ENCODE measurements around the gene ADAM12. TPM values are rescaled to one million over a fixed set of nuclear protein-coding genes. Genes with fewer than 3 reads are reported as not detected.
A peak's percentile ranks its signal among the peaks of the same experiment; 100 is the strongest.

ADAM12 gene
- total RNA-seq, 1 donor from 2014 or later: 3.7 TPM

DNA sequence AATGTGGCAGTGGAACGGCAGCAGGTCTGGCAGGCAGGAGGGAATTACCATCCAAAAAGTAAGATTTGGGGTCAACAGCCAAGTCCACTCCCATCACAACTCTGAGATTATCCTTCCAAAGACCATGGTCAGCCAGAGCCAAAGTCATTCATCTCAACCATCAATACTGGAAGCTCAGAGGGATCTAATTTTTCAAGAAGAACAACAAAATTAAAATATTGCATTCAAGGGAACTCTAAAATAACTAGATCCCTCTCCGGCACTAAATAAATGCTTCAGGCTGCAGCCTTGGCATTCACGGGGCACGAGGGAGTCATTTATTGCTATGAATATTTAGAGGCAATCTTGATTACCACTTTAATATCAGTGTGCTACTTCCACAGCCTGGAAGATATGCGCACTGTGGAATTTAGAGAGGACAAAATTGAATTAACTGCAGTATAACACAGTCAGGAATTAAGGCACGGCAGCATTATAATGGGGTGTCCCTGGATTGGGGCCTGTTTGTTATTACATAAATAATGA lies 102.0 kb downstream of the ADAM12 start:
- H3K9me3 ChIP-seq: no peaks in the 10 kb centered on the region

DNA sequence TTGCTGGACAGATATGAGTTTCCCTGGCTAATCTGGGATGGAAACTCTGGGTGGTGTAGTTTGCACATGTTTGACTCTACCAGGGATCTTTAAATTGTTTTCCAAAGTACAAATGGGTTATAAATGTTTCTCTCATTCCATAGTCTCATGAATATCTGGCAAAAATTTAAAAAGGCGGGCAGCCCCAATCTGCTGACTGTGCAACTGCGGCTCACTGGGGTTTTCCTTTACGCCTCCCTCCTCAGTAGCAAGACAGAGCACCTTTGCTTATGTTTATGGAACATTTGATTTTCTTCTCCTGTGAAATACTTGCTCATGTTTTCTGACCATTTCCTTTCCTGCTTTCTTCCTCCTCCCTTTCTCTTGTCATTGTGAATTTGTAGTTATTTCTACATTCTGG lies 105.0 kb downstream of the ADAM12 start:
- no peaks in the 10 kb centered on the region for H3K36me3 ChIP-seq
- TF ChIP-seq POLR2AphosphoS5 (IDR thresholded peaks at IDR 0.05; ENCODE audit: insufficient read depth in 1 of 2, low read depth in 1 of 2) (no peak), POLR2A (IDR thresholded peaks at IDR 0.05) (no peak)
- TF ChIP-seq, protein P1, sequence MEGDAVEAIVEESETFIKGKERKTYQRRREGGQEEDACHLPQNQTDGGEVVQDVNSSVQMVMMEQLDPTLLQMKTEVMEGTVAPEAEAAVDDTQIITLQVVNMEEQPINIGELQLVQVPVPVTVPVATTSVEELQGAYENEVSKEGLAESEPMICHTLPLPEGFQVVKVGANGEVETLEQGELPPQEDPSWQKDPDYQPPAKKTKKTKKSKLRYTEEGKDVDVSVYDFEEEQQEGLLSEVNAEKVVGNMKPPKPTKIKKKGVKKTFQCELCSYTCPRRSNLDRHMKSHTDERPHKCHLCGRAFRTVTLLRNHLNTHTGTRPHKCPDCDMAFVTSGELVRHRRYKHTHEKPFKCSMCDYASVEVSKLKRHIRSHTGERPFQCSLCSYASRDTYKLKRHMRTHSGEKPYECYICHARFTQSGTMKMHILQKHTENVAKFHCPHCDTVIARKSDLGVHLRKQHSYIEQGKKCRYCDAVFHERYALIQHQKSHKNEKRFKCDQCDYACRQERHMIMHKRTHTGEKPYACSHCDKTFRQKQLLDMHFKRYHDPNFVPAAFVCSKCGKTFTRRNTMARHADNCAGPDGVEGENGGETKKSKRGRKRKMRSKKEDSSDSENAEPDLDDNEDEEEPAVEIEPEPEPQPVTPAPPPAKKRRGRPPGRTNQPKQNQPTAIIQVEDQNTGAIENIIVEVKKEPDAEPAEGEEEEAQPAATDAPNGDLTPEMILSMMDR (IDR thresholded peaks at IDR 0.05): no peak
- intact Hi-C loops (cut with DNase I): no loop called here
- no peak overlapping the region for H3K27ac ChIP-seq
- no peak overlapping the region for H3K4me3 ChIP-seq
- no peaks in the 10 kb centered on the region for H3K9me3 ChIP-seq
- no peak for DNase-seq (ENCODE audit: extremely low spot score in 2 of 2)
- no peaks in the 10 kb centered on the region for H3K4me1 ChIP-seq
- no peaks in the 10 kb centered on the region for H3K27me3 ChIP-seq

More for the DNA sequence above, 102.0 kb downstream of the ADAM12 start:
- TF ChIP-seq POLR2A (IDR thresholded peaks at IDR 0.05): no peak
- TF ChIP-seq, protein P1 (IDR thresholded peaks at IDR 0.05): no peak
- TF ChIP-seq POLR2AphosphoS5 (IDR thresholded peaks at IDR 0.05; ENCODE audit: insufficient read depth in 1 of 2, low read depth in 1 of 2): no peak
- Histone ChIP-seq H3K27me3 (no peaks in the 10 kb centered on the region), H3K27ac (no peak overlapping the region), H3K4me3 (no peak overlapping the region), H3K36me3 (no peaks in the 10 kb centered on the region), H3K4me1 (no peaks in the 10 kb centered on the region)
- no peak for DNase-seq (ENCODE audit: extremely low spot score in 2 of 2)
- intact Hi-C loops (cut with DNase I): no loop called here

DNA sequence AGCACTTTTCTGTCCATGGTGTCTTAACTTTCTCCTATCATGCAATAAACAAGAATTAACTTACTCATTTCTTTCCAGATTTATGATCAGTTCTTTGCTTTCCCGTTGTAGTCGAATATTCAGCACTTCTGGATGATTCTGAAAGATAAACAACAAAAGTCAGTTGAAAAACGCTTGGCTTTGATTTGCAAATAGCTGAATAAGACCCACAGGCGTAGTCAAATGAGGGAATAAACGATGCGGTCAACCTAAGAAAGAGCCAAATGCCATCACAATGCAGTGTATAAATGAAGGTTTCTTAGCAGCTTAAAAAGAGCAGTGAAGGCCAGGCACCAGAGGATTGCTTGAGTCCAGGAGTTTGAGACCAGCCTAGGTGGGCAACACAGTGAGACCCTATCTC lies 109.4 kb downstream of the ADAM12 start:
- H3K27me3 ChIP-seq: no peaks in the 10 kb centered on the region
- H3K4me1 ChIP-seq: no peaks in the 10 kb centered on the region
- TF ChIP-seq, protein P1 (IDR thresholded peaks at IDR 0.05): no peak
- TF ChIP-seq POLR2AphosphoS5 (IDR thresholded peaks at IDR 0.05; ENCODE audit: insufficient read depth in 1 of 2, low read depth in 1 of 2) (no peak), POLR2A (IDR thresholded peaks at IDR 0.05) (no peak)
- no peak overlapping the region for H3K4me3 ChIP-seq
- no peaks in the 10 kb centered on the region for H3K9me3 ChIP-seq
- no peaks in the 10 kb centered on the region for H3K36me3 ChIP-seq
- no peak for DNase-seq (ENCODE audit: extremely low spot score in 2 of 2)
- intact Hi-C loops (cut with DNase I): no loop called here
- no peak overlapping the region for H3K27ac ChIP-seq

DNA sequence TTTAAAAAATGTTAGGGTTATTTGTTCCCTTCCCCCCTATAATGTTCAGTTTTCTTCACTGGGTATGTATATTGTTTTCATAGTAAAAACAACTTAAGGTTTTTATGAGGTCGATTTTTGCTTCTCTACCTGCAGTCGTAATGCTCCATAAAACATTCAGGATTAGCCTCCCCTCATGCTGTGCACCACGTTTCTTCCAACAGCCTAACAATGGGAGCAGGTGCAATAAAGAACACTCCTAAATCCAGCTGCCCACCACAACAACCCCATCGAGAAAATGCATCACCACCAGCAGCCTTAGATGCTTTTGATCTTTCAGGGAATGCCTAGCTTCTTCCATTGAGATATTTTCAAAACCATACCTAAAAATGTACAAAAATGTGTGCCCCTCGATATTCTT lies 111.1 kb downstream of the ADAM12 start:
- Histone ChIP-seq H3K4me1 (no peaks in the 10 kb centered on the region), H3K9me3 (no peaks in the 10 kb centered on the region), H3K27me3 (no peaks in the 10 kb centered on the region), H3K4me3 (no peak overlapping the region), H3K27ac (no peak overlapping the region), H3K36me3 (no peaks in the 10 kb centered on the region)
- no peak for DNase-seq (ENCODE audit: extremely low spot score in 2 of 2)
- TF ChIP-seq POLR2A (IDR thresholded peaks at IDR 0.05): no peak
- TF ChIP-seq, protein P1 (IDR thresholded peaks at IDR 0.05): no peak
- TF ChIP-seq POLR2AphosphoS5 (IDR thresholded peaks at IDR 0.05; ENCODE audit: insufficient read depth in 1 of 2, low read depth in 1 of 2): no peak
- intact Hi-C loops (cut with DNase I): no loop called here

DNA sequence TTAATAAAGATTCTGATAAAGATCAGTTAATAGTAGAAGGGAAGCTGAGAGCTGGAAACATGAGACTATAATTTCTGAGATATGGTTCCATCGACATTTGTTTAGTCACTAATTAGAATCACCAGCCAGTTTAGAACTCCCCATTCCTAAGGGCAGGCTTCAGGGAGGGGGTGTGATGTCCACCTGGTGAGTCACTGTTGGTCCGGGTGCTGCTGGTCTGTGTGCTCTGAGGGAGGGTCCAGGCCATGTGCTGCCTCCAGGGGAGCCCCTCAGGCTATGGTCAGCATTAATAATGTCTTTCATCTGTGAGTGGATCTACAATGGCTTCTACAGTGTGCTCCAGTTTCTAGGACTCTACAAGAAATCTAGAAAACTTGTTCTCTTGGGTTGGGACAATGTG lies 115.8 kb downstream of the ADAM12 start:
- H3K27me3 ChIP-seq: no peaks in the 10 kb centered on the region
- H3K9me3 ChIP-seq: no peaks in the 10 kb centered on the region
- no peak for TF ChIP-seq POLR2AphosphoS5 (IDR thresholded peaks at IDR 0.05; ENCODE audit: insufficient read depth in 1 of 2, low read depth in 1 of 2)
- no peak for TF ChIP-seq POLR2A (IDR thresholded peaks at IDR 0.05)
- TF ChIP-seq, protein P1 (IDR thresholded peaks at IDR 0.05): no peak
- peak in 1 of 2 donors; percentile 16 for DNase-seq (ENCODE audit: extremely low spot score in 2 of 2)
- H3K36me3 ChIP-seq: no peaks in the 10 kb centered on the region
- no peak overlapping the region for H3K4me3 ChIP-seq
- intact Hi-C loops (cut with DNase I): no loop called here
- H3K27ac ChIP-seq: no peak overlapping the region
- no peaks in the 10 kb centered on the region for H3K4me1 ChIP-seq
